HG03108 (cell line): ENCODE results near the gene CD74.
A peak's percentile ranks its signal among the peaks of the same experiment; 100 is the strongest.

Experiments
- ATAC-seq: cut with Tn5 transposase; IDR thresholded peaks from one replicate; pipeline ENCODE4 v1.9.1; 2021; ENCODE audit warnings: moderate library complexity; ENCODE audit not compliant: unreplicated experiment

The CD74 gene

DNA sequence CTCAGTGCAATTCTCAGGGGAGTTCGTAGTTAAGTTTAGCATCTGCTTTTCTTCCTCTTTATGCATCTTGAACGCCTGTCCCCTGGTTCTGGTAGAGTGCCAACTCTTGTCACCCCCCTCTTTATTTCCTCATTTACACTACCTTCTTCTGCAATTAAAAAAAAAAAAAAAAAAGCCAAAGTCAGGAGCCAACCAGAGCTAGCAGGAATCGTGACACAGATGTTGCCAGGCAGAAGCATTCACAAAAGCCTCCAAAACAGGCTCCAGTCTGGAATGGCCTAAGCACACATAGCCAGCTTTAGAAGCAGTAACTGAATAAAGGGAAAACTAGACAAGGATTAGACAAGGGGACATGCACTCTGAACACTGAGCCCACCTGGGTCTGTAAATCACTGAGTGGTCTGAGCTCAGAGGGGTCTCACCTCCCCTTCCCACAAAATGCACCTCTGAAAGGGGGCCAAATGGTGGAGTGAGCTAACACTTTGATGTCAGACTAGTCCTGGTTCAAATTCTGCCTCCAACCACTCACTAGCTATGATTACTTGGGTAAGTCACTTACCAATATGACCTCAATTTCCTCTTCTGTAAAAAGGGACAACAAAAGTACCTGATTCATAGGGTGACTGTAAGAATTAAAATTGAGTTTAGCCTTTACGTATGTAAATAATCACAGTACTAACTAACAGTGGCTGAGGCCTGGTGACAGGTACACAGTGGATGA, 2.0 kb downstream of the CD74 start:
- ATAC-seq = no peak

DNA sequence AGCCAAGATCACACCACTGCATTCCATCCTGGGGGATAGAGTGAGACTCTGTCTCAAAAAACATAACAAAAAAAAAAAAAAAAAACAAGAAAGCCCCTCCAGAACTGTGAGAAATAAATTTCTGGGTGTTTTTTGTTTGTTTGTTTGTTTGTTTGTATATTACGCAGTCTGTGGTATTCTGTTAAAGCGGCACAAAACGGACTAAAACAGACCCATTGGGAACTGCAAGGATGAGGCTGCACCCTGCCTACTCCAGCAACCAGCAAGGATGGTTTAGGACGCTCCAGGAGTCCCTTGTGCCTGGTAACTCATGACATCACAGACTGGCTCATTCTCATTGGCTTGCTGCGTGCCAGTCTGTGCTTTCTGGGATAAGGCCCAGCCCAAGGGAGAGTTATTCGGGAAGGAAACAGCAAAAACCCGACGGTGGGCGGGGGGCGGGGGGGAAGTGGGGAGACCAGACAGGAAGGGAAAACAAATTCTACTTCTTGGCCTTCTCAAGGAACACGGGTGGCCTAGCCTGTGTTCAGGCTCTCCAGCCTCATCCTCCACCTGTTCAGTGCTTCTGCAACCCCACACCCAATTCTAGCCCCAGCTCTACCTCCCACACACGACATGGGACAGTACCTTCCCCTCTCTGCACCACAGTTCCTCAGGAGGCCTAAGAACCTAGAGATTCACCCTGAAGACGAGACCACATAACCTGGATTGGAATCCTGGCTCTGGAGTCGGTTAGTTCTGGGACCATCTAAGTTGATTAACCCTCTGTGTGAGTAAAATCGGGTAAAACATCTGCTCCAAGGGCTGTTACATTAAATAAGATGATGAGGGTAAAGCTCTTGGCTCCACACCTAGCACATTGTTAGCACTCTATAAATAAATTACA, 2.8 kb downstream of the CD74 start:
- peak; percentile 31 for ATAC-seq

DNA sequence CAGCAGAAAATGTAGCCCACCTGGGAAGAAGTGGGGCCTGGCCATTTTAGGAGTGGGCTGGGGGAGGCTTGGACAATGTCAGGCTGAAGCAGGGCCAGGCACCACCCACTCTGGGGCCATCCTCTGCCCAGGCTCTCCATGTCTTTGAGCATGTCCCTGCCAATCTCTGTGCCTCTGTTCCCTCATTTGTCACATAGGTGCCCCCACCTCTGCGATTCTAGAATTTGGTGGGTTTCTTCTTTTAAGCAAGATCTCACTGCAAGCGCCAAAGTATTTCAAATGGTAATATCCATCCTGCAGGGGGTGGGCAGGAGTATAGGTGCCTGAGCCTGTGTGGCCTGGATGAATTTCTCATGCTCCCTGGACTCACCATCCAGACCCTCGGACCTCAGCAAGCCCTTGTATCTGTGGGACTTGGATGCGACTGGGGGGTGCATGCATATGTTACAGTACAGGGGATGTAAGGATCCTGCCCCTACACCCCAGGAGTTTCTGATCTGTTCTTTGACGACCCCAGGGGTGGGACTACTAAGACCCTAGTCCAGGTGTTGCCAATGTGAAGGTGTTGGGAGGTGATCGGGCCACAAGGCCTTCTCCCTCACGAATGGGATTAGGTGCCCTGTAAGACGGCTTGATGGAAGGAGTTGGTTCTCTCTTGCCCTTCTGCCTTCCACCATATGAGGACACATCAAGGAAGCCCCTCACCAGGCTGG, 4.3 kb downstream of the CD74 start:
- no peak for ATAC-seq

DNA sequence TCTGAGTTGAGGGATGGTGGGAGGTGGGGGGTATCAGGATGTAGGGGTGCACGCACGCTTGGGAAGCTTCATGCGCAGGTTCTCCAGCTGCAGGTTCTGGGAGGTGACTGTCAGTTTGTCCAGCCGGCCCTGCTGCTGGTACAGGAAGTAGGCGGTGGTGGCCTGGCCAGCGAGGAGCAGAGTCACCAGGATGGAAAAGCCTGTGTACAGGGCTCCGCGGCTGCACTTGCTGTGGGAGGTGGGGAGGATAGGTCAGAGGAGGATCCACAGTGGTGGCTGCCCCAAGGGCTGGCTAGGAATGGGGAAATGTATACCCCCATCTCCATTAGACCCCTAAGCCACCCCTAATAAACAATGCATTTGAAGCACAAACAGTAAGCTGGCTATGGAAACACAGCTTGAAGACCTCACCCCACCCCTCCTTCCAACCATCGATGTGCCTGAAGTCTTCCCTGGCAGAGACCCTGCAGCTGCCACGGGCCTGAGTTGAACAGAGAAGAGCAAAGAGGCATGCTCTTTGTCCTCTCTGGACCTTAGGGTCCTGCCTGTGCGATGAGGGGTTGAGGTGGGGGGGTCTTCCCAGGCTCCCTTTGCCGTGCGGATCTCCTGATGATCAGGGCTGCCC, 5.5 kb downstream of the CD74 start:
- ATAC-seq = no peak

DNA sequence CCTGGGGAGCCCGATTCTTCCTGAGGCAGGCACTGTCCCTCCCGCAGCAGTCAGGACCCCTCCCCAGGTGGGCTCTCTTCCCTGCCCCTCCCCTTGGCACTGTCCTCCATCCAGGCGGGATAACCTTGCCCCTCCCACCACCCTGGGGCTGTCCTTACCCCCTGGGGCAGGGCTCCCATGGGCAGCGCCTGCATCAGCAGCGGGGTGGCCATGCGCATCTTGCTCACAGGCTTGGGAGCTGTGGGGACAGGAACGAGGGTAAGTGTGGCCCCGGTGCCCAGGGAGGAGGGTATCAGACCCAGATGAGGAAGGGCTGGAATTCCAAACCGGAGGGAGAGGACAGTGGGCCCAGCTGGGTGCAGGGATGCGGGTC, 6.0 kb downstream of the CD74 start:
- no peak for ATAC-seq

DNA sequence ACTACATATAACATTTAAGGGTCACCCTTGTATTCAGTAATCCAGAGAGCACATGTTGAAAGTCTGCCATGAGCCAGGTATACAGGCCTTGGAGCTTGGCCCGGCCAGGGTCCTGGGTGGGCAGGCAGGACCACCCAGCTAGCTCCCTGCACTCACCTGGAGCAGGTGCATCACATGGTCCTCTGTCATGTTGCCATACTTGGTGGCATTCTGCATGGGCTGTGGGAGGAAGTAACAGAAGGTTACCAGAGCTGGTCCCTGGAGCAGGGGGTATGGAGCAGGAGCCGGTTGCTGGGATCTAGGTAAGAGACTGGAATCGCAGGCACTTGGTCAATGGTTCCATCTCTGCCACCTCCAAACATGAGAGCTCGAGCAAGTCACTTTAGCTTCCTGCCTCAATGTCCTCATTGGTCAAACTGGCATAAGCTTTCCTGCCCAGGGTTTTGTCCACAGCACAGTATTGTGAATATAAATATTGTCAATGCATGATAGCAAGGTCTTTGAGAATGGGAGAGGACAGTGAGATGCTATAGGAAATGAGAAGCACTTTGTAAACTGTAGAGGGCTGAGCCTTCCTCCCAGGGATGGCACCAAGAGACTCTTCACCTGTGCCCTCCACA, 6.5 kb downstream of the CD74 start:
- ATAC-seq = no peak

DNA sequence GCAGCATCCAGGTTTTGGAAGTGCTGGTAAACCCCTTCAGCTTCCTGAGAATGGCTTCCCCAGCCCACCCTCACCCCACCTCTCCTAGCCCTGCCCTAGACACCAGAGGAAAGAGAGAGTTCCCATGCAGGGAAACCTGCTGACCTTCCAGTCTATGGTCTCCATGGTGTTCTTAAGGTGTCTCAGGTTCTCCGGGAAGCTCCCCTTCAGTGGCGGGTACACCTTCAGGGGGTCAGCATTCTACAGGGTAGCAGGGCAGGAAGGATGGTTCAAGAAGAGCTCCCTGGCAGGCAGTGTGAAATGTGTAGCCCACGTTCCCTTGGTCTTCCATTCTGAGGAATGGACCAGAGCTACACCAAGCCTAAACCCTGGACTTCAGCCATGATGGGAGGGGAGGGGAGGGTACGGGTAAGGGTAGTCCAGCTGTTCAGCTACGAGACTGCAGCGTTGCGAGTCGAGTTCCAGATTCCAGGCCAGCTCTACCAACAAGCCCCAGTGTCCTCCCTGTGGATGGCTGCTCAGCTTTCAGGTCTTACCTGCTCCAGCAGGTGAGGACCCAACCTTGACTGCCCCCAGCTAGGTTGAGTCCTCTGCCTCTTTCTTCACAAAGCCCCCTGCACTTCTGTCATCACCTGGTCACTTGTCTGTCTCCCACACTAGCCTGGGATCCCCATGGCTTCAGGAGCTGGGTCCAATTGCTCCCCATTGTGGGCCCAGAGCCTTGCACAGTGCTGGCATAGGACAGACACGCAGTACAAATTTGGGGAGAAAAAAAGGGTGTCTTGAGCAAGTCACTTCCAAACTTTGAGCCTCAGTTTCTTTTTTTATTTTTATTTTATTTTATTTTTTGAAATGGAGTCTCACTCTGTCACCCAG, 7.5 kb downstream of the CD74 start:
- ATAC-seq = no peak

DNA sequence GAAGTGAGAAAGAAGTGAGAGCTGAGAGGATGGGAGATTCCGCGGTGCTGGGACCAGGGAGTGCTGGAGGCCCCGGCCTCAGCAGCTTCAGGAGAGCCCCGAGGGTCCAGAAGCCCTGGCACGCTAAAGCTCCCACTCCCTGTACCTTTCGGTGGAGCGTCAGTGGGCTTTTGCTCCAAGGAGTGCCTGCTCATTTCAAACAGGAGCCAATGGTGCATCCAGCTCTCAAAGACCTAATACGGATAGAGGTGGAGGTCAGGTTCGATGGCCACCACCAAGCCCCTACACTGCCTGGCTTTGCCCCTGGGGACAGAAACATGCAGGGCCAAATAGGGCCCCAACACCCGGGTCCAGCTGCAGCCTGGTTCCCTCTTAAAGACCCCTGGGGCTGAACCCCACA, 8.2 kb downstream of the CD74 start:
- ATAC-seq = no peak

DNA sequence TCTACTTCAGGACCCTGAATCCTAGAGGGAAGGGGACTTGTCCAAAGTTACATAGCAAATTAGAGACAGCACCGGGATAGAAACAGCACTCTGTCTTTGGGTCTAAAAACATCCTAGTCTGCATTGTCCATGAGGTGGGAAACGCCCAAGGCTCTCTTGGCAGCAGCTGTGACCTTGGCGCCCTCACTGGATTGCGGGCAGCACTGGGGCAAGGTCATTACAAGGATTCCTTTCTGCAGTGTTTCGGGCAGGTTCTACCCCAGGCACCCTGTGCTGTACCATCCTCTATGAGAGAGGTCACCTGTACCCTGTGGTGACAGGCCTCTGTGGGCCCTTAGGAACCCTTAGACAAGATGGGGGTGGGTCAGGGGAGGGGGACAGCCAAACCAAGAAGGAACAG, 8.6 kb downstream of the CD74 start:
- ATAC-seq = no peak

DNA sequence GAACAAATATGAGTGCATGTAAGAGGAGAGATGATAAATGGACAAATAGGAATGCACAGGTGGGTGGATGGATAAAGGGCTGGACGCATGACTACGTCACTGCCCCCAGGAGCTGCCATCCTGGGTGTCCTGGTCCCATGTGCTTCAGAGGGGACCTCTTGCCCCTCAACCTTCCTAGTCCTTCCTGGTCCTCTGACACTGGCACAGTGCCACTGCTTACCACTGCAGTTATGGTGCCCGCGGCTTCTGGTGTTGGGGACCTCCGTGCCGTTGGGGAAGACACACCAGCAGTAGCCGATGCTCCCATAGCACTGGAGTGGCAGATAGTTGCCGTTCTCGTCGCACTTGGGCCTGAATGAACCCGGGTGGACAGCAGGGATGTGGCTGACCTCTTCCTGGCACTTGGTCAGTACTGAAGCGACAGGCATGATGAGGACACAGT, 9.8 kb downstream of the CD74 start:
- ATAC-seq = no peak

DNA sequence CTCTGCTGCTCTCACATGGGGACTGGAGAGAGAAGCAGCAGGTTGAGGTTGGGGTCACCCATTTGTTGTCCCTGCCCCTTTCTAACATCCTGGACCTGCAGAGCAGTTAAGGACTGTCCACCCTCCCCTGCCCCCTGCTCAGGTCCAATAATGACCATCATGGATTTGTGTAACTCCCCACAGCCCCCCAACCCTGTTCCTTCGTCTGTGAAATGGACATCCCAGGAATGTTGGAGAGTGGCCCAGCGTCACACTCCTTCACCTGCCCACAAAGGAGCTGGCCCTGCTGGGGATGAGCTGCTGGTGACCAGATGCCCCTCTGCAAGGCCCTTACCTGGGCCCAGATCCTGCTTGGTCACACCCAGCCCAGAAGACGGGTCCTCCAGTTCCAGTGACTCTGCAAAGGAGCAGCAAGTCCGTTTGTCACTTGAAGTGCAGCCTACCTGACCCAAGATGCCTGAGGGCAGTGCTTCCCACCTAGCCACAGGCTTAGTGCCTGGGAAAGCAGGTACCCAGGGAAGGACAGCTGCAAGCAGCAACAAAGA, 10.4 kb downstream of the CD74 start:
- ATAC-seq = no peak

DNA sequence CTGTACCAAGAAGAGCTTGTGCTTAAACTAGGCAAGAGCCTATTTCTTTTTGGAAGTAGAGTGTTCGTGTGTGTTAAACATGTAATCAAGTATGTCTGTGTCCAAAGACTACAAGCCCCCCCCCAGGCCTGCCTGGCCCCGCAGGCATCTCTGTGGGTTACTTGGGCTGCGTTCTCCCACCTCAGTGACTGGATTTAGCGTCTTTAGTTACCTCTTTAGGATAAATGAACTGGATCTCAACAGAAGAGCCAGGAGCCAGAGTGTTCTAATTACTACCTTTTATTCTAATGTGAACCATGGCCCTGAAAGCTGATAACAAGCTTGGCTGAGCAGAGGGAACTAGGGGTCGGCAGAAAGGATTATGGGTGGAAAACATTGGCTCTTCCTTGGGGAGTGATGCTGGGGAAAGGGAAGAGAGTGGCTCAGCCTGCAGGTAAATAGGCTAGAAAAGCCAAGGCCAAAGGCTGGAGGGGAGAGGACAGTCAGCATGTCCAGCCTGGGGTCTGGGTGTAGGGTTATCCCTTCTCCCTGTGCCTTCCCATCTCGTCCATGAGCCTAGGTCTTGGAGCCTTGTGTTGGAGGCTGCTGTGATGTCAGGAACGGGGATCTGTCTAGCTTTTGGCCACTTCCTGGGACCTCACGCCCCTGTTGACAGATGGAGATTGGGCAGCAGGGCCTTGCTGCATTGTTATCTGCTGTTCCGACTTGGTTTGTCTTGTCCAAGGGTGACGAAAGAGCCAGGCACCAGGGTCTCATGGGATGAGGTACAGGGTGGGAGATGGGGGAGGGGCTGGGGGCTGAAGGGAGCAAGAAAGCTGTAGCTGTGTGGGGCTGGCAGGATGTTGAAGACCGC, 11.1 kb downstream of the CD74 start:
- ATAC-seq = no peak

DNA sequence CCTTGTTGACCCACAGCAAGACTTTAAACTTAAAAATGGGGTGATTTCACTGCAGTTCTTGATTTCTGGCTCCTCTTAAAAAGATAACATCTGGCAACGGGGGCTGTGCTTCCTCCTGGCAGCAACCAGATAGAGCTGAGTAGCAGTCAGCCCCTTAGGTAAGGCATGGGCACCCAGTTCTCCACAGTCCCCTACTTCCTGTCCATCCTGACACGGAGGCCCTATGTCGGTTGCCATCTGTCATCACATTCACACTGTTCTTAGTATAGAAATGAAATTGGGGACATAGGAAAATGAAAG, 11.7 kb downstream of the CD74 start:
- ATAC-seq = no peak

DNA sequence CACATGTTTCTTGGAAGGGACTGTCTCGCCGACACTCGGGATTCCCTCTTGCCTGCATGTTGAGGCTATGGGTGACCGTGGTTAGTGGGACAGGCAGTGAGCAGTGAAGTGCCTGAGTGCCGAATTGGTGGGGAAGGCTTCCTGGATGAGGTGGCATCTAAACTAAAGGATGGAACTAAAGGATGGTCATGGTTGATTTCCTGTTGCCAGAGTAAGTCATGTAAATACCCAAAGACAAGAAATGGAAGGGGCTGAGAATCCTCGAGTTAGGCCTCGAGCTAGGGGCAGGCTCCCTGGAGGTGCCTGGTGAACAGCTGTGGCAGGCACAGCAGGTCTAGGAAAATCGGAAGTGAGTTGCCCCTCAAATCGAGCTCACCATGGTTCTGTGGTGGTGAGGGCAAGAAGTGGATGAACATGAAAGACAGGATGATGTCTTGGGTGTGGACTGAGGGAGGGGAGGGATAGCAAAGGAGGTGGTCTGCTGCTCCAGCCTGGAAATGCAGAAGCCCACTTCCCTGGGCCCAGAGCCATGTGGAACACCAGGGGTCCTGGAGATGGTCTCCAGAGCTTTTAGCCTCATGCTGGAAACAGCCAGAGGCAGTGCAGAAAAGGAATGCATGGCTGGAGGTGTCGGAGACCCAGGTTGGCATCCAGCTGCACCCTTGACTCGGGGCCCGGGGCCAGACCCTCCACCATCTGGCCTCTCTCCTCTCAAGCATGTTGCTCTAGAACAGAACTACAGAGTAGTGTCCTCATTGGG, 12.2 kb downstream of the CD74 start:
- no peak for ATAC-seq

DNA sequence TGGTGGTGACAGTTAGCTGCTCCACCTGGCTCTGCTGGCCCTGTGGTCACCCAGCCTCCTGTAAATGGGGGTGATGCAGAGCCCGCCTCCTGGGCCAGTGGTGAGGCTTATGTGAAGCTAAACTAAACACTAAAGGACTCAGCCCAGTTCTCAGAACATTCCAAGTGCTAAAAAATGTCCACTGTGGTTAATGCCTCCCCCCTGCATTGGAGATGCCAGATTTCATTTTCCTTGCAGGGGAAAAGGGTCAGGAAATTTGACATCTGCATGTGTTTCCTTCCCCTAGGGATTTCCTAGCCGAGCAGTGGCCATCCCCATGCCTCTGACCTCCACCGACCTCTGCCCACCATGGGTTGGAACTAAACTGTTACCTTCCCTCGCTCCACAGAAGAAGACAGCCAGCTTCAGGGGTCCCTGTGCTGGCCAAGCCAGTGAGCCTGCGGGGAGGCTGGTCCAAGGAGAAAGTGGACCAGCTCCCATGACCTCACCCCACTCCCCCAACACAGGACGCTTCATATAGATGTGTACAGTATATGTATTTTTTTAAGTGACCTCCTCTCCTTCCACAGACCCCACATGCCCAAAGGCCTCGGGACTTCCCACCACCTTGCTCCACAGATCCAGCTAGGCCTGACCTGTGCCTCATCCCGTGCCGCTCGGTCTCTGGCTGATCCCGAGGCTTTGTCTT, 13.0 kb downstream of the CD74 start:
- no peak for ATAC-seq

DNA sequence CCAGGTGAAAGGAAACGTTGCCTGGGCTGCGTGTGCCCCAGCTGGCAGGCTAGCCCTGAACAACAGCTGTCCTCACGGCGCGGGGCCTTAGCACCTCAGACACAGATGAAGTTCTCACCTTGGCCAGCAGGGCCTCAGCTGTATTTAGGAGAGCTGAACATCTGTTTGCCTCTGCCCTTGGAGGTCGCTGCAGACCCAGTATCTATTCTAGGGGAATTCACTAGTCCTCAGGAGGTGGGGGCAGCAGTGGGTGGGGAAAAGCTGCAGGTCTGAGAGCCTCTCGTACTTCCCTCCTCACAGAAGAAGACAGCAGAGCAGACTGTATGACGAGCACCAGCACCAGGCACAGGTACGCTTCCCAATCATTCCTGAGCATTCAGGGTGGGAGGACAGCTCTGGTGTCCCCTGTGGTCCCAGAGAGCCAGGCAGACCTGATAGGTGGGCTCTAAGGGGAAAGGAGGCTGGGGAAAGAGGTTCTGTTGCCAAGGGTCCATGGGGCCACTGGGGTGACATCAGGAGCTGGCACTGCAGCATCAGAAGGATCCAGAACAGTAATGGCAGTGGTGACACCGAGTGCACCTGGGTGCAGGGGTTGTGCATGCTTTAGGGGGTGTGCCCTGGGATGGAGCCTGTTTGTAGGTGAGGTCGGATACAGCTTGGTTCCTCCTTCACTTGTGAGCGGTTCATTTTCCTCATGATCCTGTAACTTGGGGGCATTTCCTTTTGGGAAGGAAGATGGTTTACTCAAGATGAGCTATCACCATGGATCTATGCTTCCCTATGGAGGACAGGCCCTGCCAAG, 13.8 kb downstream of the CD74 start:
- ATAC-seq = peak; percentile 56
